Mononuclear cell (primary cell): ENCODE data around the gene COQ8B. TPM values are rescaled to one million over a fixed set of nuclear protein-coding genes. Genes with fewer than 3 reads are reported as not detected.
"Not testable (repeated sequence)": the region's sequence is repeated elsewhere in the genome, so short reads cannot be mapped to it uniquely, and the experiment has no call there.

Experiments
- H3K27me3 ChIP-seq: 2 replicates; pipeline ENCODE4 v1.6.0; 2011; ENCODE audit warnings: low read length, control low read depth; ENCODE audit not compliant: insufficient read depth
- H3K4me1 ChIP-seq: 2 replicates; pipeline ENCODE4 v1.5.1; 2011; ENCODE audit warnings: mild to moderate bottlenecking, low read length, control low read depth; ENCODE audit not compliant: insufficient read depth
- H3K4me3 ChIP-seq: 2 replicates; pipeline ENCODE4 v1.5.1; 2011; ENCODE audit warnings: mild to moderate bottlenecking, low read length, moderate library complexity
- H3K9me3 ChIP-seq: 2 replicates; pipeline ENCODE4 v1.5.1; 2011; ENCODE audit warnings: low read depth, mild to moderate bottlenecking, control low read depth, low read length
- total RNA-seq: library from RNA; depleted of rRNA; stranded (reverse); fragments of >200 nt; gene quantifications from one replicate; pipeline ENCODE4 v1.2.3, GENCODE V29; 2012

COQ8B gene
- total RNA-seq, 1 donor, result 11.9 TPM

- Histone ChIP-seq H3K9me3 (no peaks in the 10 kb centered on the region), H3K4me1 (peaks cover 8% of the 10 kb centered on the region), H3K4me3 (no peak overlapping the region), H3K27me3 (no peaks in the 10 kb centered on the region)
Observed at GRCh38 chr19:40661616-40662015, 55.1 kb downstream of the COQ8B start.

GRCh38 chr19:40659566-40659965, 57.1 kb downstream of the COQ8B start:
- no peak overlapping the region for H3K4me3 ChIP-seq
- peaks cover 8% of the 10 kb centered on the region for H3K4me1 ChIP-seq
- H3K9me3 ChIP-seq, result no peaks in the 10 kb centered on the region
- H3K27me3 ChIP-seq, result no peaks in the 10 kb centered on the region

- H3K4me1 ChIP-seq, result peaks cover 8% of the 10 kb centered on the region
- no peaks in the 10 kb centered on the region for H3K27me3 ChIP-seq
- H3K4me3 ChIP-seq, result no peak overlapping the region
- no peaks in the 10 kb centered on the region for H3K9me3 ChIP-seq
Observed at GRCh38 chr19:40659116-40659515, 57.6 kb downstream of the COQ8B start.

GRCh38 chr19:40658031-40658430, 58.7 kb downstream of the COQ8B start:
- no peaks in the 10 kb centered on the region for H3K9me3 ChIP-seq

GRCh38 chr19:40655684-40656083, 61.0 kb downstream of the COQ8B start:
- H3K4me1 ChIP-seq, H3K9me3 ChIP-seq, H3K27me3 ChIP-seq, H3K4me3 ChIP-seq: not testable (repeated sequence)

More at GRCh38 chr19:40658031-40658430, 58.7 kb downstream of the COQ8B start:
- Histone ChIP-seq H3K27me3 (no peaks in the 10 kb centered on the region), H3K4me3 (no peak overlapping the region), H3K4me1 (no peaks in the 10 kb centered on the region)

- not testable (repeated sequence) for H3K9me3 ChIP-seq, H3K4me1 ChIP-seq, H3K27me3 ChIP-seq, H3K4me3 ChIP-seq
Observed at GRCh38 chr19:40652303-40652702, 64.4 kb downstream of the COQ8B start.

GRCh38 chr19:40650749-40651305, 65.9 kb downstream of the COQ8B start:
- Histone ChIP-seq H3K9me3 (no peaks in the 10 kb centered on the region), H3K27me3 (no peaks in the 10 kb centered on the region), H3K4me1 (no peaks in the 10 kb centered on the region), H3K4me3 (no peak overlapping the region)

- not testable (repeated sequence) for H3K27me3 ChIP-seq, H3K9me3 ChIP-seq, H3K4me1 ChIP-seq, H3K4me3 ChIP-seq
Observed at GRCh38 chr19:40649903-40650675, 66.6 kb downstream of the COQ8B start.

GRCh38 chr19:40646743-40647254, 69.9 kb downstream of the COQ8B start:
- no peaks in the 10 kb centered on the region for H3K4me1 ChIP-seq

GRCh38 chr19:40642757-40643305, 73.9 kb downstream of the COQ8B start:
- H3K27me3 ChIP-seq, result no peaks in the 10 kb centered on the region
- no peaks in the 10 kb centered on the region for H3K9me3 ChIP-seq
- no peaks in the 10 kb centered on the region for H3K4me1 ChIP-seq
- no peak overlapping the region for H3K4me3 ChIP-seq

More at GRCh38 chr19:40646743-40647254, 69.9 kb downstream of the COQ8B start:
- H3K9me3 ChIP-seq, result no peaks in the 10 kb centered on the region
- no peaks in the 10 kb centered on the region for H3K27me3 ChIP-seq
- no peak overlapping the region for H3K4me3 ChIP-seq

- Histone ChIP-seq H3K27me3 (no peaks in the 10 kb centered on the region), H3K9me3 (no peaks in the 10 kb centered on the region)
Observed at GRCh38 chr19:40642051-40642706, 74.5 kb downstream of the COQ8B start.

More at GRCh38 chr19:40642051-40642706, 74.5 kb downstream of the COQ8B start:
- Histone ChIP-seq H3K4me3 (no peak overlapping the region), H3K4me1 (no peaks in the 10 kb centered on the region)

Other genes starting within 250 kb of the COQ8B start
- gene SPTBN4, start 249.9 kb downstream of the COQ8B start, total RNA-seq, result under 0.01 TPM
- 55.9 TPM for gene SHKBP1, start 140.0 kb downstream of the COQ8B start, total RNA-seq
- 16.2 TPM for gene LTBP4, start 115.5 kb downstream of the COQ8B start, total RNA-seq
- 3.1 TPM for gene NUMBL, start 26.2 kb downstream of the COQ8B start, total RNA-seq
- gene ITPKC, start 226 bp upstream of the COQ8B start, total RNA-seq, result 6.7 TPM
- gene ACTMAP, start 33.6 kb upstream of the COQ8B start, total RNA-seq, result 0.52 TPM
- gene SNRPA, start 34.3 kb upstream of the COQ8B start, total RNA-seq, result 26.2 TPM
- not detected for gene MIA, start 58.6 kb upstream of the COQ8B start, total RNA-seq
- gene RAB4B, start 61.4 kb upstream of the COQ8B start, total RNA-seq, result 9.6 TPM
- gene EGLN2, start 82.3 kb upstream of the COQ8B start, total RNA-seq, result 52.7 TPM
- not detected for gene CYP2A6, start 133.6 kb upstream of the COQ8B start, total RNA-seq
- gene CYP2A7, start 165.3 kb upstream of the COQ8B start, total RNA-seq, result not detected